RWPE2 (cell line): ENCODE measurements around the gene MAZ.
"Not testable (repeated sequence)": the region's sequence is repeated elsewhere in the genome, so short reads cannot be mapped to it uniquely, and the experiment has no call there.

Experiments used
- ATAC-seq: fragments of 200-7000 bp; cut with Tn5 transposase; 3 replicates; pipeline ENCODE4 v1.9.1; 2021; ENCODE audit warnings: low read depth
- DNase-seq: peaks from one replicate; pipeline ENCODE4 v3.0.0-alpha.2; 2020; ENCODE audit warnings: low spot score
- H3K27ac ChIP-seq: fragments of 450-650 bp; 2 replicates; pipeline ENCODE4 v1.5.1; 2017; ENCODE audit warnings: mild to moderate bottlenecking; ENCODE audit not compliant: poor library complexity, severe bottlenecking
- H3K27me3 ChIP-seq: fragments of 250-450 bp; sonication (Bioruptor Pico); 2 replicates; pipeline ENCODE4 v1.5.1; 2021; ENCODE audit warnings: mild to moderate bottlenecking, moderate library complexity; ENCODE audit not compliant: insufficient read depth, poor library complexity, severe bottlenecking
- H3K36me3 ChIP-seq: fragments of 250-450 bp; sonication (Bioruptor Pico); 2 replicates; pipeline ENCODE4 v1.5.1; 2020; ENCODE audit warnings: low read depth, mild to moderate bottlenecking, moderate library complexity
- H3K4me1 ChIP-seq: fragments of 250-450 bp; sonication (Bioruptor Pico); 2 replicates; pipeline ENCODE4 v1.5.1; 2021; ENCODE audit warnings: mild to moderate bottlenecking, moderate library complexity; ENCODE audit not compliant: insufficient read depth, poor library complexity, severe bottlenecking
- H3K4me3 ChIP-seq: fragments of 250-450 bp; sonication (Bioruptor Pico); 2 replicates; pipeline ENCODE4 v1.5.1; 2021; ENCODE audit warnings: mild to moderate bottlenecking, moderate library complexity; ENCODE audit not compliant: severe bottlenecking
- H3K9me3 ChIP-seq: fragments of 250-450 bp; sonication (Bioruptor Pico); 2 replicates; pipeline ENCODE4 v1.5.1; 2021; ENCODE audit warnings: mild to moderate bottlenecking, moderate library complexity; ENCODE audit not compliant: severe bottlenecking
- CTCF ChIP-seq: fragments of 450-650 bp; IDR thresholded peaks from one replicate; pipeline ENCODE4 v1.5.1; 2017; ENCODE audit warnings: mild to moderate bottlenecking, moderate library complexity; ENCODE audit not compliant: poor library complexity, severe bottlenecking

The MAZ gene

GRCh38 chr16:29769507-29769906 lies 36.8 kb upstream of the MAZ start:
- no peaks in the 10 kb centered on the region for H3K36me3 ChIP-seq
- H3K27ac ChIP-seq = no peak overlapping the region
- ATAC-seq = no peak
- H3K4me1 ChIP-seq = peaks cover 2% of the 10 kb centered on the region
- no peak for TF ChIP-seq CTCF
- no peaks in the 10 kb centered on the region for H3K9me3 ChIP-seq
- no peaks in the 10 kb centered on the region for H3K27me3 ChIP-seq
- no peak for DNase-seq
- H3K4me3 ChIP-seq = no peak overlapping the region

- H3K36me3 ChIP-seq = no peaks in the 10 kb centered on the region
- no peak overlapping the region for H3K27ac ChIP-seq
- no peak for DNase-seq
- ATAC-seq = no peak
- H3K4me1 ChIP-seq = peaks cover 1% of the 10 kb centered on the region
- TF ChIP-seq CTCF = no peak
- no peak overlapping the region for H3K4me3 ChIP-seq
- no peaks in the 10 kb centered on the region for H3K9me3 ChIP-seq
- no peaks in the 10 kb centered on the region for H3K27me3 ChIP-seq
Measured at GRCh38 chr16:29770250-29770929, 35.9 kb upstream of the MAZ start.

DNA sequence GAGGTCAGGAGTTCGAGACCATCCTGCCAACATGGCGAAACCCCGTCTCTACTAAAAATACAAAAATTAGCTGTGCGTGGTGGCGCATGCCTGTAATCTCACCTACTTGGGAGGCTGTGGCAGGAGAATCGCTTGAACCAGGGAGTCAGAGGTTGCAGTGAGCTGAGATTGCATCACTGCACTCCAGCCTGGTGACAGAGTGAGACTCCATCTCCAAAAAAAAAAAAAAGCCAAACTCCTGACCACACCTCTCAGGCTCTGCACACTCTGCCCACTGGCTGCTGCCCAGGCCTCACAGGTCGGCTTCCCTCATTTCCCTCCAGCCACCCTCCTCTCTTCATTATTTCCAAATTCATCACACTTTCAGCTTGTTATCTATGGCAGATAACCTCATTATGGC lies 34.0 kb upstream of the MAZ start:
- H3K36me3 ChIP-seq = not testable (repeated sequence)

DNA sequence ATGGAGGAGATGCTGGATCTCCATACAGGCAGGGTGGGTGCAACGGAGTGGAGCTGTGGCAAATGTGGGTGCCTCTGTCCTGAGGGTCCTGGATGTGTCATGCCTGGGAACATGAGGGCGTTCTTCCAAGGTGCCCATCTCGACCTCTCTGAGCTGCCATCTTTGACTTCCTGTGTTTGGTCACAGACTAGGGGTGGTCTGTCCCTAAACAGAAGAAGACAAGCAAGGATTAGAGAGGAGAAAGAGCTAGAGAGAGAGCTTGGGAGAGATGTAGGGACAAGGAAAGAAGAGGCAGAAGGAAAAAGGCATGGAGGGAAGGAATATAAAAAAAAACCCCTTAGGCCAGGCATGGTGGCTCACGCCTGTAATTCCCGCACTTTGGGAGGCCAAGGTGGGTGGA lies 31.6 kb upstream of the MAZ start:
- ATAC-seq (no peak), DNase-seq (no peak)
- Histone ChIP-seq H3K9me3 (no peaks in the 10 kb centered on the region), H3K27me3 (no peaks in the 10 kb centered on the region), H3K4me1 (no peaks in the 10 kb centered on the region), H3K36me3 (no peaks in the 10 kb centered on the region), H3K27ac (no peak overlapping the region), H3K4me3 (no peak overlapping the region)
- TF ChIP-seq CTCF = no peak

More for the DNA sequence above, 34.0 kb upstream of the MAZ start:
- not testable (repeated sequence) for H3K4me1 ChIP-seq, H3K4me3 ChIP-seq, ATAC-seq, DNase-seq, H3K27me3 ChIP-seq, H3K27ac ChIP-seq, H3K9me3 ChIP-seq

GRCh38 chr16:29775742-29776408 lies 30.5 kb upstream of the MAZ start:
- no peak overlapping the region for H3K4me3 ChIP-seq
- peak; percentile 83 for ATAC-seq
- H3K27me3 ChIP-seq = no peaks in the 10 kb centered on the region
- H3K36me3 ChIP-seq = no peaks in the 10 kb centered on the region
- H3K4me1 ChIP-seq = no peaks in the 10 kb centered on the region
- no peak overlapping the region for H3K27ac ChIP-seq
- H3K9me3 ChIP-seq = no peaks in the 10 kb centered on the region
- TF ChIP-seq CTCF = no peak
- no peak for DNase-seq
